ENCODE data around the gene MLLT11. TPM values are rescaled to one million over a fixed set of nuclear protein-coding genes. Genes with fewer than 3 reads are reported as not detected.

The MLLT11 gene
- total RNA-seq, 1 experiment from 2014 or later, result 8.3 TPM

DNA sequence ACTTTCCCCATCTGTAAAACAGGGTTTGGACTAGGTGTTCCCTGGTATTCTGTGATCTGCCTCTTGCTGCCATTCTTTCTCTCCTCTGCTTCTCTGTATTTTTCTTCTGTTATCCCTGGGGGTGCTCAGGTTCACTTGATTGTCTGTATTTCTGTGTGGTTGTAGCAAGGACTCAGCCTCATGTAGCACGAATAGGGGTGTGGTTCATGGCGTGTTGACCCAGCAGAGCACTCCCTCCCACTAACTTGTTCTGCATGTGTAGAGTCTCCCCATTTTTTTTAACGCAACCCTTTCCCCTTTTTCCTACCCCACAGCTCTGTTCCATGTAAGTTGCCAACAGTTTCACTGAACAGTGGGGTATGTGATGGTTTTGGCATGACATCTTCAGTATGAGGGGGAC lies 25.0 kb upstream of the MLLT11 start:
- no peak overlapping the region for H3K4me2 ChIP-seq (ENCODE audit: low read depth, low read length, poor library complexity, severe bottlenecking)
- no peaks in the 10 kb centered on the region for H3K4me1 ChIP-seq (ENCODE audit: low read length)
- H3K27ac ChIP-seq (ENCODE audit: low read length), result no peak overlapping the region
- no peaks in the 10 kb centered on the region for H3K79me2 ChIP-seq (ENCODE audit: low read length)
- no peaks in the 10 kb centered on the region for H3K9me2 ChIP-seq (replicated peaks; ENCODE audit: insufficient read depth, low read length)
- H3K9me3 ChIP-seq (ENCODE audit: low read length), result no peaks in the 10 kb centered on the region
- peaks cover 8% of the 10 kb centered on the region for H3K36me3 ChIP-seq (ENCODE audit: insufficient read depth, low read length)
- no peaks in the 10 kb centered on the region for H3K27me3 ChIP-seq (ENCODE audit: low read length)
- no peak overlapping the region for H2AFZ ChIP-seq (ENCODE audit: low read length)
- no peak overlapping the region for H3K4me3 ChIP-seq (ENCODE audit: low read length)
- no peaks in the 10 kb centered on the region for H4K20me1 ChIP-seq (ENCODE audit: insufficient read depth, low read depth, low read length)
- H3K9ac ChIP-seq (ENCODE audit: low read length), result no peak overlapping the region
- DNase-seq, result no peak

GRCh38 chr1:151036356-151036755 lies 23.8 kb upstream of the MLLT11 start, which contains the start of gene BNIPL:
Gene BNIPL (plus strand): TSS chr1:151036586. CDS start chr1:151036726, 140 bp downstream.
- DNase-seq, result no peak
- no peaks in the 10 kb centered on the region for H3K9me2 ChIP-seq (replicated peaks; ENCODE audit: insufficient read depth, low read length)
- no peaks in the 10 kb centered on the region for H3K9me3 ChIP-seq (ENCODE audit: low read length)
- no peak within 1 kb of the TSS for H3K9ac ChIP-seq (ENCODE audit: low read length)
- no peak within 1 kb of the TSS for H3K4me3 ChIP-seq (ENCODE audit: low read length)
- H3K36me3 ChIP-seq (ENCODE audit: insufficient read depth, low read length), result peaks cover 6% of the 10 kb centered on the region
- no peaks in the 10 kb centered on the region for H3K27me3 ChIP-seq (ENCODE audit: low read length)
- H3K27ac ChIP-seq (ENCODE audit: low read length), result no peak within 1 kb of the TSS
- no peak within 1 kb of the TSS for H2AFZ ChIP-seq (ENCODE audit: low read length)
- no peaks in the 10 kb centered on the region for H4K20me1 ChIP-seq (ENCODE audit: insufficient read depth, low read depth, low read length)
- H3K4me2 ChIP-seq (ENCODE audit: low read depth, low read length, poor library complexity, severe bottlenecking), result no peak within 1 kb of the TSS
- H3K4me1 ChIP-seq (ENCODE audit: low read length), result no peaks in the 10 kb centered on the region
- no peaks in the 10 kb centered on the region for H3K79me2 ChIP-seq (ENCODE audit: low read length)

DNA sequence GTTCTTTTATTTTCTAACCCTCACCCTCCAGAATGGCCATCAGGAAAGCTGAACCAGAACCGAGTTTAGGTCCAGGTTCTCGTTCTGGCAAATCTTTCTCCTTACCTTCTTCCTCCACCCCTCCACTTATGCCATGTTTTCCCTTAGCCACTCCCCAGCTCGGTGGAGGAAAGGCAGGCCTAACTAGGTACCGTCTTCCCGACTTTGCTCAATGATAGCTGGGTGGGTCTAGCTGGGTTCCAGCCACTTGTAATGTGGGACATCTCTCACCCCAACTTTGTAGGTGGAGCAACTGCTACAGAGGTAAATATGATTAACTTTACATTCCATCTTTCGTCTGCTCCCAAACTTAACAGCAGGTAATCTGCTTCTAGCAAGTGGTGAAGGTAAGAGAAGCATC lies 23.2 kb upstream of the MLLT11 start:
- Histone ChIP-seq H3K36me3 (ENCODE audit: insufficient read depth, low read length) (0 out of 2 replicates have a peak, but pooled peaks cover 3% of the 10 kb centered on the region), H3K9me2 (replicated peaks; ENCODE audit: insufficient read depth, low read length) (no peaks in the 10 kb centered on the region), H3K9ac (ENCODE audit: low read length) (no peak overlapping the region), H3K27ac (ENCODE audit: low read length) (no peak overlapping the region), H3K9me3 (ENCODE audit: low read length) (no peaks in the 10 kb centered on the region), H3K27me3 (ENCODE audit: low read length) (no peaks in the 10 kb centered on the region), H3K4me1 (ENCODE audit: low read length) (no peaks in the 10 kb centered on the region), H3K4me3 (ENCODE audit: low read length) (no peak overlapping the region), H2AFZ (ENCODE audit: low read length) (no peak overlapping the region), H4K20me1 (ENCODE audit: insufficient read depth, low read depth, low read length) (no peaks in the 10 kb centered on the region), H3K4me2 (ENCODE audit: low read depth, low read length, poor library complexity, severe bottlenecking) (no peak overlapping the region), H3K79me2 (ENCODE audit: low read length) (no peaks in the 10 kb centered on the region)
- DNase-seq, result no peak

- Histone ChIP-seq H3K79me2 (ENCODE audit: low read length) (no peaks in the 10 kb centered on the region), H3K9ac (ENCODE audit: low read length) (no peak overlapping the region), H3K4me2 (ENCODE audit: low read depth, low read length, poor library complexity, severe bottlenecking) (no peak overlapping the region), H2AFZ (ENCODE audit: low read length) (no peak overlapping the region), H4K20me1 (ENCODE audit: insufficient read depth, low read depth, low read length) (no peaks in the 10 kb centered on the region), H3K4me1 (ENCODE audit: low read length) (no peaks in the 10 kb centered on the region), H3K9me3 (ENCODE audit: low read length) (no peaks in the 10 kb centered on the region), H3K27ac (ENCODE audit: low read length) (no peak overlapping the region), H3K9me2 (replicated peaks; ENCODE audit: insufficient read depth, low read length) (no peaks in the 10 kb centered on the region), H3K36me3 (ENCODE audit: insufficient read depth, low read length) (0 out of 2 replicates have a peak, but pooled peaks cover 3% of the 10 kb centered on the region), H3K4me3 (ENCODE audit: low read length) (no peak overlapping the region), H3K27me3 (ENCODE audit: low read length) (no peaks in the 10 kb centered on the region)
- no peak for DNase-seq
These were observed 20.7 kb upstream of the MLLT11 start for GRCh38 chr1:151039521-151039920.

DNA sequence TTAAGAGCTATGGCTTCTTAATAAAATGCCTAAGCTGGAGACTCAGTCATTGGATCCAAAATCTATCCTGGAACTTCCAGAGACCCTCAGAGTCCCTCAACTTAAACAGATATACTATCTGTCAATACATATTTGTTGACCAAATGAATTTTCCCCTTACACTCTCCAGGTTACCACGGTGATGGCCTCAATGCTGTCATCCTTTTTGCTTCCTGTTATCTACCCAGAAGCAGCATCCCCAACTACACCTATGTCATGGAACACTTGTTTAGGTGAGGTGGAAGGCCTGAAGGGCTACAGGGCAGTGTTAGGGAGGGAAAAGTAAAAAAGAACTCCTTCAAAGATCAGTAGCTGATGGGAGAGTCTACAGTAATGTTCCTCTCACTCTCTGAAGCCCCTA lies 17.0 kb upstream of the MLLT11 start:
- Histone ChIP-seq H3K9me3 (ENCODE audit: low read length) (no peaks in the 10 kb centered on the region), H2AFZ (ENCODE audit: low read length) (no peak overlapping the region), H3K4me3 (ENCODE audit: low read length) (no peak overlapping the region), H3K27me3 (ENCODE audit: low read length) (no peaks in the 10 kb centered on the region), H3K4me2 (ENCODE audit: low read depth, low read length, poor library complexity, severe bottlenecking) (no peak overlapping the region), H3K36me3 (ENCODE audit: insufficient read depth, low read length) (0 out of 2 replicates have a peak, but pooled peaks cover 3% of the 10 kb centered on the region), H3K9ac (ENCODE audit: low read length) (no peak overlapping the region), H4K20me1 (ENCODE audit: insufficient read depth, low read depth, low read length) (no peaks in the 10 kb centered on the region), H3K4me1 (ENCODE audit: low read length) (peaks cover 6% of the 10 kb centered on the region), H3K79me2 (ENCODE audit: low read length) (peaks cover 4% of the 10 kb centered on the region; the same call in 1 of the 2 replicates), H3K9me2 (replicated peaks; ENCODE audit: insufficient read depth, low read length) (no peaks in the 10 kb centered on the region), H3K27ac (ENCODE audit: low read length) (no peak overlapping the region)
- no peak for DNase-seq

GRCh38 chr1:151047591-151047924 lies 12.6 kb upstream of the MLLT11 start, which contains the start of gene C1orf56:
Gene C1orf56 (plus strand): TSS chr1:151047751. CDS start chr1:151047848, 97 bp downstream.
- no peaks in the 10 kb centered on the region for H4K20me1 ChIP-seq (ENCODE audit: insufficient read depth, low read depth, low read length)

DNA sequence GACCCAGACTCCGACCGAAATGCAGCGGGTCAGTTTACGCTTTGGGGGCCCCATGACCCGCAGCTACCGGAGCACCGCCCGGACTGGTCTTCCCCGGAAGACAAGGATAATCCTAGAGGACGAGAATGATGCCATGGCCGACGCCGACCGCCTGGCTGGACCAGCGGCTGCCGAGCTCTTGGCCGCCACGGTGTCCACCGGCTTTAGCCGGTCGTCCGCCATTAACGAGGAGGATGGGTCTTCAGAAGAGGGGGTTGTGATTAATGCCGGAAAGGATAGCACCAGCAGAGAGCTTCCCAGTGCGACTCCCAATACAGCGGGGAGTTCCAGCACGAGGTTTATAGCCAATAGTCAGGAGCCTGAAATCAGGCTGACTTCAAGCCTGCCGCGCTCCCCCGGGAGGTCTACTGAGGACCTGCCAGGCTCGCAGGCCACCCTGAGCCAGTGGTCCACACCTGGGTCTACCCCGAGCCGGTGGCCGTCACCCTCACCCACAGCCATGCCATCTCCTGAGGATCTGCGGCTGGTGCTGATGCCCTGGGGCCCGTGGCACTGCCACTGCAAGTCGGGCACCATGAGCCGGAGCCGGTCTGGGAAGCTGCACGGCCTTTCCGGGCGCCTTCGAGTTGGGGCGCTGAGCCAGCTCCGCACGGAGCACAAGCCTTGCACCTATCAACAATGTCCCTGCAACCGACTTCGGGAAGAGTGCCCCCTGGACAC lies 12.1 kb upstream of the MLLT11 start:
- H3K9me2 ChIP-seq (replicated peaks; ENCODE audit: insufficient read depth, low read length), result no peaks in the 10 kb centered on the region
- H3K79me2 ChIP-seq (ENCODE audit: low read length), result peaks cover 5% of the 10 kb centered on the region; the same call in 1 of the 2 replicates
- H2AFZ ChIP-seq (ENCODE audit: low read length), result peak overlapping the region; percentile 69
- H3K4me2 ChIP-seq (ENCODE audit: low read depth, low read length, poor library complexity, severe bottlenecking), result peak overlapping the region; percentile 95
- no peaks in the 10 kb centered on the region for H3K9me3 ChIP-seq (ENCODE audit: low read length)
- peak overlapping the region; percentile 88 for H3K4me3 ChIP-seq (ENCODE audit: low read length)
- peaks cover 12% of the 10 kb centered on the region for H3K36me3 ChIP-seq (ENCODE audit: insufficient read depth, low read length)
- H3K4me1 ChIP-seq (ENCODE audit: low read length), result peaks cover 14% of the 10 kb centered on the region
- peak; percentile 91 for DNase-seq
- H3K27me3 ChIP-seq (ENCODE audit: low read length), result no peaks in the 10 kb centered on the region
- H3K27ac ChIP-seq (ENCODE audit: low read length), result peak overlapping the region; percentile 74
- peak overlapping the region; percentile 93 for H3K9ac ChIP-seq (ENCODE audit: low read length)
- H4K20me1 ChIP-seq (ENCODE audit: insufficient read depth, low read depth, low read length), result no peaks in the 10 kb centered on the region

More at GRCh38 chr1:151047591-151047924, 12.6 kb upstream of the MLLT11 start, which contains the start of gene C1orf56:
- peak within 1 kb of the TSS; percentile 69 for H2AFZ ChIP-seq (ENCODE audit: low read length)
- no peaks in the 10 kb centered on the region for H3K27me3 ChIP-seq (ENCODE audit: low read length)
- H3K27ac ChIP-seq (ENCODE audit: low read length), result peak within 1 kb of the TSS; percentile 74
- peak within 1 kb of the TSS; percentile 93 for H3K9ac ChIP-seq (ENCODE audit: low read length)
- peak within 1 kb of the TSS; percentile 88 for H3K4me3 ChIP-seq (ENCODE audit: low read length)
- DNase-seq, result peak; percentile 90
- peak within 1 kb of the TSS; percentile 95 for H3K4me2 ChIP-seq (ENCODE audit: low read depth, low read length, poor library complexity, severe bottlenecking)
- H3K4me1 ChIP-seq (ENCODE audit: low read length), result peaks cover 14% of the 10 kb centered on the region
- H3K9me3 ChIP-seq (ENCODE audit: low read length), result no peaks in the 10 kb centered on the region
- no peaks in the 10 kb centered on the region for H3K9me2 ChIP-seq (replicated peaks; ENCODE audit: insufficient read depth, low read length)
- H3K36me3 ChIP-seq (ENCODE audit: insufficient read depth, low read length), result peaks cover 12% of the 10 kb centered on the region
- H3K79me2 ChIP-seq (ENCODE audit: low read length), result peaks cover 5% of the 10 kb centered on the region; the same call in 1 of the 2 replicates

GRCh38 chr1:151048645-151049032 lies 11.6 kb upstream of the MLLT11 start:
- H3K4me1 ChIP-seq (ENCODE audit: low read length), result peaks cover 14% of the 10 kb centered on the region
- peak overlapping the region; percentile 93 for H3K9ac ChIP-seq (ENCODE audit: low read length)
- H3K27ac ChIP-seq (ENCODE audit: low read length), result peak overlapping the region; percentile 74
- DNase-seq, result no peak
- no peaks in the 10 kb centered on the region for H3K27me3 ChIP-seq (ENCODE audit: low read length)
- H2AFZ ChIP-seq (ENCODE audit: low read length), result no peak overlapping the region
- H3K4me3 ChIP-seq (ENCODE audit: low read length), result peak overlapping the region; percentile 88
- H3K4me2 ChIP-seq (ENCODE audit: low read depth, low read length, poor library complexity, severe bottlenecking), result peak overlapping the region; percentile 95
- H3K9me3 ChIP-seq (ENCODE audit: low read length), result no peaks in the 10 kb centered on the region
- H3K79me2 ChIP-seq (ENCODE audit: low read length), result peaks cover 5% of the 10 kb centered on the region; the same call in 1 of the 2 replicates
- no peaks in the 10 kb centered on the region for H4K20me1 ChIP-seq (ENCODE audit: insufficient read depth, low read depth, low read length)
- peaks cover 12% of the 10 kb centered on the region for H3K36me3 ChIP-seq (ENCODE audit: insufficient read depth, low read length)
- no peaks in the 10 kb centered on the region for H3K9me2 ChIP-seq (replicated peaks; ENCODE audit: insufficient read depth, low read length)
